B cell (primary cell): Measurements from ENCODE around the gene RNF103. TPM values are rescaled to one million over a fixed set of nuclear protein-coding genes. Genes with fewer than 3 reads are reported as not detected.

Experiments used
- ATAC-seq: fragments of 200-7000 bp; cut with Tn5 transposase; one replicate; pipeline ENCODE4 v1.10.0; 2021; ENCODE audit warnings: low read depth, mild to moderate bottlenecking, moderate number of reproducible peaks, moderate library complexity
- CTCF ChIA-PET: fragments of 350-600 bp; sonication (Branson Sonifier 250); formaldehyde crosslinking; loops from one replicate; lab custom pipeline; 2021; ENCODE audit warnings: antibody characterized with exemption, inconsistent platforms; lab: Charles Lee
- POLR2A ChIA-PET: fragments of 350-600 bp; sonication (Branson Sonifier 250); formaldehyde crosslinking; loops from one replicate; lab custom pipeline; 2021; ENCODE audit warnings: antibody characterized with exemption; lab: Charles Lee
- DNase-seq: peaks from one replicate; pipeline ENCODE4 v3.0.0; 2013
- H2AFZ ChIP-seq: 2 replicates; pipeline ENCODE4 v1.6.1; 2012; ENCODE audit warnings: mild to moderate bottlenecking, low read depth, low read length; ENCODE audit not compliant: insufficient read depth, poor library complexity, severe bottlenecking
- H3K27ac ChIP-seq, 2 donors: 1 replicate in 1 of 2; 2 replicates in 1 of 2; pipeline ENCODE4 v1.5.1; 2012 to 2013; ENCODE audit warnings: low read length in 2 of 2, mild to moderate bottlenecking in 2 of 2, moderate library complexity in 1 of 2
- H3K27me3 ChIP-seq, 4 experiments: fragments of 200-600 bp in 1 of 4; sonication (generic) in 1 of 4; replicated peaks in 1 of 4; 1 replicate in 2 of 4; 2 replicates in 2 of 4; pipeline versions ENCODE4 v1.6.1 to v1.7.0; 2013 to 2016; ENCODE audit warnings: low read length in 3 of 4, mild to moderate bottlenecking in 2 of 4, mixed read lengths in 1 of 4, moderate library complexity in 1 of 4; ENCODE audit not compliant: insufficient read depth in 4 of 4, control insufficient read depth in 3 of 4; ENCODE audit errors: control extremely low read depth in 1 of 4
- H3K36me3 ChIP-seq, 2 experiments: replicated peaks in 1 of 2; 1 replicate in 1 of 2; 2 replicates in 1 of 2; pipeline versions ENCODE4 v1.6.1 to v1.7.1; 2013; ENCODE audit warnings: low read length in 1 of 2; ENCODE audit not compliant: insufficient read depth in 2 of 2, control insufficient read depth in 1 of 2; ENCODE audit errors: control extremely low read depth in 1 of 2, extremely low read depth in 1 of 2
- H3K4me1 ChIP-seq, 2 donors: fragments of 200-600 bp in 1 of 2; sonication (generic) in 1 of 2; 1 replicate in 1 of 2; 2 replicates in 1 of 2; pipeline versions ENCODE4 v1.5.1 to v1.6.1; 2013 to 2017; ENCODE audit warnings: low read length in 2 of 2; ENCODE audit not compliant: control insufficient read depth in 2 of 2, insufficient read depth in 2 of 2
- H3K4me2 ChIP-seq: replicated peaks from 2 replicates; pipeline ENCODE3; 2012; ENCODE audit warnings: mild to moderate bottlenecking, low read depth, low read length; ENCODE audit not compliant: poor library complexity, severe bottlenecking
- H3K4me3 ChIP-seq, 5 experiments: fragments of 200-600 bp in 1 of 5; sonication (generic) in 1 of 5; 1 replicate in 3 of 5; 2 replicates in 2 of 5; pipeline versions ENCODE4 v1.5.1 to v1.7.0; 2011 to 2016; ENCODE audit warnings: low read length in 4 of 5, mild to moderate bottlenecking in 4 of 5, low read depth in 2 of 5, control low read depth in 1 of 5, moderate library complexity in 1 of 5; ENCODE audit not compliant: insufficient read depth in 1 of 5; ENCODE audit errors: control extremely low read depth in 1 of 5, extremely low read depth in 1 of 5
- H3K79me2 ChIP-seq: fragments of 200-600 bp; sonication (generic); one replicate; pipeline ENCODE4 v1.6.0; 2016; ENCODE audit warnings: low read length; ENCODE audit not compliant: control insufficient read depth, insufficient read depth
- H3K9ac ChIP-seq: fragments of 200-600 bp; sonication (generic); 2 replicates; pipeline ENCODE4 v1.6.1; 2017; ENCODE audit warnings: mild to moderate bottlenecking, low read length, moderate library complexity
- H3K9me3 ChIP-seq, 3 donors: one replicate each; pipeline versions ENCODE4 v1.6.1 to v1.7.1; 2013; ENCODE audit warnings: low read length in 2 of 3; ENCODE audit not compliant: control insufficient read depth in 2 of 3, insufficient read depth in 1 of 3; ENCODE audit errors: control extremely low read depth in 1 of 3
- H4K20me1 ChIP-seq: 2 replicates; pipeline ENCODE4 v1.6.0; 2012; ENCODE audit warnings: mild to moderate bottlenecking, low read length; ENCODE audit not compliant: insufficient read depth, control insufficient read depth, poor library complexity, severe bottlenecking
- H3K27ac Mint-ChIP-seq: one replicate; pipeline ENCODE4 v1.8.0; 2021; ENCODE audit warnings: mixed read lengths
- H3K27me3 Mint-ChIP-seq: one replicate; pipeline ENCODE4 v1.8.0; 2021; ENCODE audit warnings: mixed read lengths
- H3K4me1 Mint-ChIP-seq: one replicate; pipeline ENCODE4 v1.8.0; 2021; ENCODE audit warnings: mixed read lengths
- H3K4me3 Mint-ChIP-seq: one replicate; pipeline ENCODE4 v1.8.0; 2021; ENCODE audit warnings: mixed read lengths
- H3K9me3 Mint-ChIP-seq: one replicate; pipeline ENCODE4 v1.8.0; 2022; ENCODE audit warnings: mixed read lengths; ENCODE audit not compliant: insufficient read depth
- CTCF ChIP-seq: fragments of 200-600 bp; IDR thresholded peaks from one replicate; pipeline ENCODE4 v1.8.0; 2022; ENCODE audit warnings: antibody characterized with exemption, mild to moderate bottlenecking
- EZH2 ChIP-seq: IDR thresholded peaks from 2 replicates; pipeline ENCODE4 v1.6.1; 2012; ENCODE audit warnings: borderline replicate concordance, low read depth, mild to moderate bottlenecking, moderate library complexity, low read length; ENCODE audit not compliant: insufficient read depth, poor library complexity, severe bottlenecking
- WGBS: methylation state at CpG from one replicate; pipeline ENCODE4 v1.1.5; 2013; ENCODE audit warnings: missing lambda C conversion rate; ENCODE audit not compliant: insufficient coverage; 5-methylcytosine and 5-hydroxymethylcytosine counted together
- intact Hi-C: fragments of 100-400 bp; cut with micrococcal nuclease; formaldehyde crosslinking; loops from one replicate; pipeline ENCODE4 v1.10.0; 2022
- polyA plus RNA-seq: library from polyadenylated mRNA; depleted of rRNA; stranded (reverse); fragments of >200 nt; gene quantifications from 2 replicates; pipeline ENCODE4 v1.2.3, GENCODE V29; 2012
- total RNA-seq, 2 donors: library from RNA; stranded (reverse); fragments of 120-200 nt in 1 of 2; gene quantifications; 1 replicate in 1 of 2; 2 replicates in 1 of 2; pipeline versions ENCODE4 v1.2.3 to v1.2.4, GENCODE V29; 2013 to 2022

Gene RNF103
- total and polyA plus RNA-seq, 2 donors (not counting 1 experiment from before 2014, with no cell fraction given) = 23.7 to 37.2 TPM

GRCh38 chr2:86615596-86615995, 8.1 kb downstream of the RNF103 start:
- Mint-ChIP-seq H3K27me3 (no peaks in the 10 kb centered on the region), H3K4me1 (peaks cover 33% of the 10 kb centered on the region)
- no peak for TF ChIP-seq CTCF
- TF ChIP-seq EZH2 = no peak

GRCh38 chr2:86613515-86613914, 10.2 kb downstream of the RNF103 start:
- Histone ChIP-seq H3K79me2 (no peaks in the 10 kb centered on the region), H3K4me3 (no peak overlapping the region), H3K36me3 (peaks cover 1 to 50% of the 10 kb centered on the region in 2 experiments), H3K27me3 (no peaks in the 10 kb centered on the region), H3K9ac (no peak overlapping the region), H3K4me2 (no peak overlapping the region), H3K27ac (no peak overlapping the region), H3K4me1 (peaks cover 0 to 4% of the 10 kb centered on the region in 2 donors), H3K9me3 (no peaks in the 10 kb centered on the region), H2AFZ (no peak overlapping the region), H4K20me1 (no peaks in the 10 kb centered on the region)
- POLR2A ChIA-PET = no interaction called here
- 78% methylated on average over 2 of the region's 4 CpGs for WGBS
- intact Hi-C loops = no loop called here
- H3K27ac Mint-ChIP-seq = no peak overlapping the region
- ATAC-seq (no peak), DNase-seq (no peak)
- TF ChIP-seq CTCF (no peak), EZH2 (no peak)
- peaks cover 18% of the 10 kb centered on the region for H3K4me1 Mint-ChIP-seq
- CTCF ChIA-PET = interaction anchor here (1.6 kb wide), 1 partner anchor 9 kb away, joined by 5 read pairs; no protein-coding TSS in a partner anchor
- H3K27me3 Mint-ChIP-seq = no peaks in the 10 kb centered on the region
- H3K4me3 Mint-ChIP-seq = no peak overlapping the region
- no peaks in the 10 kb centered on the region for H3K9me3 Mint-ChIP-seq

More at GRCh38 chr2:86615596-86615995, 8.1 kb downstream of the RNF103 start:
- Histone ChIP-seq H3K27ac (no peak overlapping the region), H3K4me1 (peaks cover 0 to 5% of the 10 kb centered on the region in 2 donors), H3K27me3 (no peaks in the 10 kb centered on the region), H4K20me1 (no peaks in the 10 kb centered on the region), H3K36me3 (peaks cover 3 to 50% of the 10 kb centered on the region in 2 experiments), H3K9me3 (no peaks in the 10 kb centered on the region), H3K4me2 (no peak overlapping the region), H3K9ac (no peak overlapping the region), H2AFZ (no peak overlapping the region), H3K4me3 (no peak overlapping the region), H3K79me2 (peaks cover 2% of the 10 kb centered on the region)
- ChIA-PET CTCF (no interaction called here), POLR2A (interaction anchor here (0.6 kb wide), 1 partner anchor 988 kb away, joined by 5 read pairs; no protein-coding TSS in a partner anchor)
- Mint-ChIP-seq H3K27ac (no peak overlapping the region), H3K9me3 (no peaks in the 10 kb centered on the region), H3K4me3 (no peak overlapping the region)
- DNase-seq (no peak), ATAC-seq (no peak)
- intact Hi-C loops = no loop called here
